Activated CD4-positive, alpha-beta T cell treated with anti-CD3 and anti-CD28 coated beads, Interleukin-2, amount 50 U/mL, for 16 hours (primary cell): Measurements from ENCODE around the gene IGFALS.

Experiments used
- DNase-seq: peaks from one replicate; pipeline ENCODE4 v3.0.0-alpha.2; 2020

IGFALS gene

GRCh38 chr16:1788095-1788707 is 5.3 kb downstream of the IGFALS start:
- no peak for DNase-seq

- no peak for DNase-seq
Observed at GRCh38 chr16:1787322-1788094, 6.0 kb downstream of the IGFALS start.

GRCh38 chr16:1787056-1787321 is 6.5 kb downstream of the IGFALS start:
- DNase-seq, result no peak

GRCh38 chr16:1786242-1787055 is 7.1 kb downstream of the IGFALS start:
- DNase-seq, result no peak

GRCh38 chr16:1785846-1786170 is 7.7 kb downstream of the IGFALS start:
- DNase-seq, result no peak

- DNase-seq, result no peak
Observed at GRCh38 chr16:1784977-1785845, 8.3 kb downstream of the IGFALS start.

- peak; percentile 100 for DNase-seq
Observed at GRCh38 chr16:1782408-1783264, 10.9 kb downstream of the IGFALS start, which contains the start of the genes NUBP2 and SPSB3. NUBP2 (plus strand) TSS chr16:1782960; CDS start chr16:1783021, 61 bp downstream. SPSB3 (minus strand) TSS chr16:1782571; CDS start chr16:1781483, 1,088 bp downstream.

- DNase-seq, result peak; percentile 27
Observed at GRCh38 chr16:1781758-1782407, 11.6 kb downstream of the IGFALS start.

- DNase-seq, result no peak
Observed at GRCh38 chr16:1781254-1781653, 12.3 kb downstream of the IGFALS start.

GRCh38 chr16:1780677-1781072 is 12.8 kb downstream of the IGFALS start:
- no peak for DNase-seq

GRCh38 chr16:1779741-1780676 is 13.5 kb downstream of the IGFALS start:
- no peak for DNase-seq

GRCh38 chr16:1779234-1779701 is 14.2 kb downstream of the IGFALS start:
- no peak for DNase-seq

- no peak for DNase-seq
Observed at GRCh38 chr16:1778200-1779179, 15.0 kb downstream of the IGFALS start.

GRCh38 chr16:1777375-1778199 is 15.9 kb downstream of the IGFALS start:
- DNase-seq, result no peak

GRCh38 chr16:1776991-1777374 is 16.5 kb downstream of the IGFALS start:
- no peak for DNase-seq

- no peak for DNase-seq
Observed at GRCh38 chr16:1776672-1776955, 16.9 kb downstream of the IGFALS start.

- DNase-seq, result no peak
Observed at GRCh38 chr16:1775846-1776671, 17.4 kb downstream of the IGFALS start.
